Liver (tissue), 3 donors: Measurements from ENCODE around the gene CEBPG.

Source experiments
- CTCF ChIP-seq: fragments of 150-350 bp; IDR thresholded peaks from 2 replicates; pipeline ENCODE4 v1.5.1; 2017; ENCODE audit warnings: improper control_type of control experiment, low read depth, low read length; ENCODE audit not compliant: missing input control
- TAF1 ChIP-seq: conservative IDR thresholded peaks from 2 replicates; pipeline ENCODE4 v1.6.1; 2016; ENCODE audit warnings: antibody characterized with exemption, mild to moderate bottlenecking
- TF ChIP-seq, protein P1 (sequence below): IDR thresholded peaks from 2 replicates; pipeline ENCODE4 v1.6.1; 2016; ENCODE audit warnings: antibody characterized with exemption
- donor health status: healthy.
- donor health status: healthy.

DNA sequence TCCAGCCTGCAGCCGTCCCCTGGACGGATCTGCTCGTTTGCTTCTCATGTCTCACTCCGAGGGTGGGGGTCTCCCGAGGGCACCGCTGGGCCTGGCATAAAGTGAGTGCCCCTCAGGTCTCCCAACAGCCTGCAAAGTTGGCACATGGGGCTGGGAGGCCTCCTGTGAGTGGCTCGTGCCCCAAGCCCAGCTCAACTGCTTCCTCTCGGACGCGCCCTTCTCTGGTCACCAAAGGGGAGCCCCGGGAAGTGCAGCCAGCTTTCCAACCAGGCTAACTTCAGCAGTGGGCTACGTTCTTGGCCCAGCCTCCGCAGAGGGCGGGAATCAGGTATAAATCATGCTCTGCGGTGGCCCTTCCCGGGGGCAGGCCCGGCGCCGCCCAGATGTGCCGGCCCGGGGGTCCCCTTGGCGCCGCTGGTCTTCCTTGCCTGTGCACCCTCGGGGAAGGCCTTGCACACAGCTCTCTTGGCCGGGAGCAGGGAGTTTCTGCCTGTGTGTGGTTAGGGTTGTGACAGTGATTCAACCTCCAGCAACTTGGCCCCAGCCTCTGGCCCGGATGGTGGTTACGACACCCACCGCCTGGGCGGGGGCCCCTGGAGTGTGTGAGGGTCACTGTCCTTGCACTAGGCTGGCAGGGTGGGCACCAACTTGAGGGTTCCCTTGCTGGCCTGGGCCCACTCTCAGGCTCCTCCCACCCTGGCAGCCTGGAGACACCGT is 20.7 kb downstream of the CEBPG start:
- TF ChIP-seq CTCF (no peak), TAF1 (peak; percentile 65)
- TF ChIP-seq, protein P1, sequence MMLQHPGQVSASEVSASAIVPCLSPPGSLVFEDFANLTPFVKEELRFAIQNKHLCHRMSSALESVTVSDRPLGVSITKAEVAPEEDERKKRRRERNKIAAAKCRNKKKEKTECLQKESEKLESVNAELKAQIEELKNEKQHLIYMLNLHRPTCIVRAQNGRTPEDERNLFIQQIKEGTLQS, result peak; percentile 30
